Fibroblast of mammary gland (primary cell): ENCODE results near the gene HOXA4.

Experiments
- DNase-seq: peaks from one replicate; pipeline ENCODE4 v3.0.0-alpha.2; 2010; ENCODE audit warnings: low read depth
- H3K4me3 ChIP-seq: 2 replicates; pipeline ENCODE4 v1.5.1; 2011; ENCODE audit warnings: low read depth, mild to moderate bottlenecking, low read length, moderate library complexity; ENCODE audit not compliant: control insufficient read depth
- CTCF ChIP-seq: conservative IDR thresholded peaks from 2 replicates; pipeline ENCODE4 v1.5.1; 2011; ENCODE audit warnings: low read depth, low read length, inconsistent platforms; ENCODE audit not compliant: control insufficient read depth, insufficient read depth

Gene HOXA4

GRCh38 chr7:27110186-27111031, 20.1 kb downstream of the HOXA4 start:
- peak; percentile 69 for DNase-seq
- TF ChIP-seq CTCF: no peak
- peak overlapping the region; percentile 31 for H3K4me3 ChIP-seq

- TF ChIP-seq CTCF: no peak
- no peak overlapping the region for H3K4me3 ChIP-seq
- no peak for DNase-seq
Observed at GRCh38 chr7:27109466-27110185, 20.9 kb downstream of the HOXA4 start.

- TF ChIP-seq CTCF: no peak
- peak overlapping the region; percentile 1 for H3K4me3 ChIP-seq
Observed at GRCh38 chr7:27108390-27109127, 22.0 kb downstream of the HOXA4 start.

GRCh38 chr7:27107391-27108381, 22.9 kb downstream of the HOXA4 start:
- H3K4me3 ChIP-seq: peak overlapping the region; percentile 1
- no peak for TF ChIP-seq CTCF
- no peak for DNase-seq

More at GRCh38 chr7:27108390-27109127, 22.0 kb downstream of the HOXA4 start:
- peak; percentile 75 for DNase-seq

GRCh38 chr7:27106901-27107240, 23.7 kb downstream of the HOXA4 start:
- DNase-seq: no peak
- no peak for TF ChIP-seq CTCF
- peak overlapping the region; percentile 34 for H3K4me3 ChIP-seq
